Upper lobe of left lung (tissue), 4 donors: ENCODE results near the gene ORC1.

Experiments
- CTCF ChIP-seq, 6 experiments: fragments of 450-650 bp in 4 of 6; fragments of 200-600 bp in 2 of 6; sonication (generic) in 2 of 6; IDR thresholded peaks; one replicate each; pipeline ENCODE4 v1.5.1; 2016 to 2019; ENCODE audit warnings: antibody characterized with exemption in 6 of 6
- POLR2A ChIP-seq, 4 donors: fragments of 450-650 bp; IDR thresholded peaks; one replicate each; pipeline ENCODE4 v1.5.1; 2016 to 2017; ENCODE audit warnings: antibody characterized with exemption in 4 of 4, mild to moderate bottlenecking in 2 of 4
- POLR2AphosphoS5 ChIP-seq, 2 donors: sonication (generic); formaldehyde crosslinking; IDR thresholded peaks; one replicate each; pipeline ENCODE4 v1.5.1; 2017; ENCODE audit warnings: antibody characterized with exemption in 2 of 2

- no peak for TF ChIP-seq CTCF (IDR thresholded peaks at IDR 0.05)
- TF ChIP-seq POLR2AphosphoS5 (IDR thresholded peaks at IDR 0.05), result no peak
- TF ChIP-seq POLR2A (IDR thresholded peaks at IDR 0.05), result no peak
Observed at GRCh38 chr1:52348704-52349300, 55.4 kb downstream of the ORC1 start.
